RWPE1 (cell line): Measurements from ENCODE around the gene CSHL1.
A peak's percentile ranks its signal among the peaks of the same experiment; 100 is the strongest.

Source experiments
- CTCF ChIA-PET: fragments of 350-600 bp; sonication (Branson Sonifier 250); formaldehyde crosslinking; extraction: SDS; loops from one replicate; lab custom pipeline; 2021; lab: Yijun Ruan, JAX
- POLR2A ChIA-PET: fragments of 400-600 bp; formaldehyde crosslinking; extraction: SDS; loops from one replicate; lab custom pipeline; 2020; ENCODE audit warnings: antibody characterized with exemption; ENCODE audit not compliant: low non-redundant PET; lab: Yijun Ruan, JAX
- DNase-seq: peaks from one replicate; pipeline ENCODE4 v3.0.0; 2012; ENCODE audit warnings: low spot score
- H3K27ac ChIP-seq: fragments of 450-650 bp; 2 replicates; pipeline ENCODE4 v1.5.1; 2017
- CTCF ChIP-seq: fragments of 450-650 bp; conservative IDR thresholded peaks from 2 replicates; pipeline ENCODE4 v1.5.1; 2017; ENCODE audit warnings: low read depth, mild to moderate bottlenecking

CSHL1 gene

DNA sequence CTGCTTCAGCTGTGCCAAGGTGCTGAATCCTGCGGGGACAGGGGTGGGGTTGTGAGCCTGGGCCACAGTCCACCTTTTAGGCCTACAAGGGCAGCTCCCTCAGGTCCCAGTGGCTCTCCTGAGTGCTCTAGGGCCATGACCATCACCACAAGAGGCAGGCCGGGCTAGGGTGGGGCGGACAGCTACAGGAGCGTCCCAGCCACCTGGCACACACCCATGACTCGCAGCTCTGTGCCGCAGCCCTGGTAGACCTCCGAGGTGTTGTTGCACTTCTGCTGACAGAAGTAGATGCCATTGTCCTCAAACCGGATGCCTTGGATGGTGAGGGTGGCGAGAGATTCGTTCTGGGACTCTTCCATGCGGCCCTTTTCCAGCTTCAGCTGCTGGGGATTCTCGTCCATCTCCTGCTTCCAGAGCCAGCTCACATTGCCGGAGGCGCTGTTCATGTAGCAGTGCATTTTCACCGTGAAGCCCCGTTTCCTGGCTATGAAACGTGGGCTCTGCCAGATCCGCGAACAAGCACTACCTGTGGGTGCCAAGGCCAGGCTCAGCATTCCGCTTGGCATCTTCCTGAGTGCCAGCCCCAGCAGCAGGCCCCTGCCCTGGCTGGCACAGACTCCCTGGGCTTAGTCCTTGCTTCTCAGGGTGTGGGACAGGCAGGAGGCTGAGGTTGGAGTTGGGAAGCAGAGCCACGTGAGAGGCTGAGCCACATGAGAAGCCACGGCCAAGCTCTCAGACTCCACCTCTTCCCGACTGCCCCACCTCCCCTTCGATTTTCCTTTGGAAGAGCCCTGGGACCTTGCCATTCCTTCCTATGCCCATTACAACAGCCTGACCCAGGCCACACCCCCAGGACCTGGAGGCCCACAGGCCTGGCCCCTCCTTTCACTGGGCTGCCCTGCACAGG, 19.1 kb upstream of the CSHL1 start:
- ChIA-PET POLR2A (no interaction called here), CTCF (interaction anchor here (0.5 to 1.1 kb wide), 7 partner anchors 10 to 169 kb away, joined by 3 to 6 read pairs (median 3); no protein-coding TSS in a partner anchor)
- no peak for DNase-seq
- TF ChIP-seq CTCF: no peak
- peak overlapping the region; percentile 24 for H3K27ac ChIP-seq

GRCh38 chr17:63928966-63929695, 18.1 kb upstream of the CSHL1 start:
- no peak for TF ChIP-seq CTCF
- H3K27ac ChIP-seq: no peak overlapping the region
- no peak for DNase-seq
- ChIA-PET POLR2A (no interaction called here), CTCF (interaction anchor here (0.5 to 1.1 kb wide), 5 partner anchors 9 to 170 kb away, joined by 3 to 4 read pairs (median 3); no protein-coding TSS in a partner anchor)

GRCh38 chr17:63928172-63928666, 17.2 kb upstream of the CSHL1 start:
- CTCF ChIA-PET: interaction anchor here (0.5 kb wide), 1 partner anchor 9 kb away, joined by 3 read pairs; no protein-coding TSS in a partner anchor
- POLR2A ChIA-PET: no interaction called here
- no peak for TF ChIP-seq CTCF
- DNase-seq: no peak
- no peak overlapping the region for H3K27ac ChIP-seq

DNA sequence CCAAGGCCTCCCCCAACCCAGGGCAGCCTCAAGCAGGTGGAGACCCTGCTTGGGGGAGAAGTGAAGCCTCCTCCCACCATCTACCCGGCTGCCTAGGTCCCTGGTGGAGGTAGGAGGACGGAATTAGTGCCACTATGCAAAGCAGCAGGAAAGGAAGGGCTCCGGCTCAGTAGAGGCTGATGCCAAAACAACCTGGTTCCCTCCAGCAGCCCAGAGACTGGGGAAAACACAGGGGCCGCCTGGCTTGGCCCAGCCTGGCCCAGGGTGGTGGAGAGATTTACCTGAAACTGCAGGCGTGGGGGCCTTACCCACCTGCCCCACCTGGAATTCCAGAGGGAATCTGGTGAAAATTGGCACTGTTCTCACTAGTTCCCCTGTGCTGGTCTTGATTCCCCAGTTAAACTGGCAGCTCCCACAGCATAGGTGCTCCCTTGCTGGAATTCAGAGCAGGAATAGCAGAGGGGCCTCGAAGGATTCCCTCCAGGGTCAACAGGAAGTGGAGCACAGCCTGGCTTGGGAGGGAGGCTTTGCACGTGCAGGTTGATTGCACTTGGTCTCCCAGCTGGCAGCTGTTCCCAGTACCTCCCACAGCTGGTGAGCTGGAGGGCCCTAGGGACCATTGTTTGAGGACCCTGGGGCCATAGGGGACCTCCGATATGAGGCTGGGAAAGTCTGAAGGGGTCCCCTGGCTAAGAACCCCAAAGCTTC, 16.6 kb upstream of the CSHL1 start:
- CTCF ChIA-PET: no interaction called here
- no peak overlapping the region for H3K27ac ChIP-seq
- TF ChIP-seq CTCF: no peak
- no peak for DNase-seq
- POLR2A ChIA-PET: no interaction called here

GRCh38 chr17:63926164-63926563, 15.1 kb upstream of the CSHL1 start:
- no peak for DNase-seq
- ChIA-PET CTCF (interaction anchor here (0.7 to 0.8 kb wide), 2 partner anchors 21 to 600 kb away, joined by 4 to 8 read pairs; no protein-coding TSS in a partner anchor), POLR2A (no interaction called here)
- no peak for TF ChIP-seq CTCF
- no peak overlapping the region for H3K27ac ChIP-seq
